ENCODE data around the gene KIAA1958. TPM values are rescaled to one million over a fixed set of nuclear protein-coding genes. Genes with fewer than 3 reads are reported as not detected.

KIAA1958 gene
- polyA plus RNA-seq, 1 of the 3 experiments (the other 2 are of a cell fraction): 1.6 TPM

- no peaks in the 10 kb centered on the region for H3K9me2 ChIP-seq
- peaks cover 0 to 8% of the 10 kb centered on the region in 2 experiments; a peak in 3 of 4 replicates for H3K4me1 ChIP-seq (ENCODE audit: control insufficient read depth in 1 of 2, insufficient read depth in 2 of 2, low read depth in 1 of 2, low read length in 1 of 2)
- H3K4me2 ChIP-seq: no peak overlapping the region
- no peaks in the 10 kb centered on the region for H4K20me1 ChIP-seq (ENCODE audit: insufficient read depth)
- H3K27me3 ChIP-seq (ENCODE audit: insufficient read depth): no peaks in the 10 kb centered on the region
- peaks cover 31% of the 10 kb centered on the region for H3K79me2 ChIP-seq (ENCODE audit: insufficient read depth)
- POLR2A ChIA-PET: no interaction called here
- no peaks in the 10 kb centered on the region for H3K36me3 ChIP-seq (replicated peaks in 1 of 2; ENCODE audit: control insufficient read depth in 1 of 2, insufficient read depth in 2 of 2, low read length in 1 of 2)
- CTCF ChIA-PET: interaction anchor here (0.6 to 0.8 kb wide), 3 partner anchors 16 to 389 kb away, joined by 3 read pairs; partner anchors contain the start of gene KIAA1958
- H2AFZ ChIP-seq (ENCODE audit: low read depth): no peak overlapping the region
- no peak overlapping the region for H3K4me3 ChIP-seq (ENCODE audit: low read depth in 2 of 2, low read length in 1 of 2)
- TF ChIP-seq TAF1 (IDR thresholded peaks at IDR 0.05; ENCODE audit: borderline replicate concordance, low read depth, low read length): no peak
- no peak for TF ChIP-seq SMC3 (IDR thresholded peaks at IDR 0.05; ENCODE audit: low read depth, low read length)
- no peak for TF ChIP-seq MAX (IDR thresholded peaks at IDR 0.05; ENCODE audit: low read depth)
- no peak for TF ChIP-seq NRF1 (IDR thresholded peaks at IDR 0.05; ENCODE audit: low read depth, low read length)
- TF ChIP-seq TCF12 (IDR thresholded peaks at IDR 0.05): no peak
- no peak overlapping the region for H3K27ac ChIP-seq (ENCODE audit: low read depth in 2 of 2, low read length in 1 of 2)
- H3K9ac ChIP-seq: no peak overlapping the region
- no peak for DNase-seq
- no peaks in the 10 kb centered on the region for H3K9me3 ChIP-seq
- WGBS (ENCODE audit: low lambda C conversion rate): 90% methylated on average over 3 of the region's 3 CpGs
- peaks cover 6% of the 10 kb centered on the region for H3F3A ChIP-seq (replicated peaks; ENCODE audit: insufficient read depth)
These were observed 15.7 kb downstream of the KIAA1958 start for GRCh38 chr9:112502175-112502946.

GRCh38 chr9:112503170-112503569, 16.5 kb downstream of the KIAA1958 start:
- H3K9me3 ChIP-seq: no peaks in the 10 kb centered on the region
- H3K9me2 ChIP-seq: no peaks in the 10 kb centered on the region
- WGBS (ENCODE audit: low lambda C conversion rate): 97% methylated on average over 5 of the region's 5 CpGs
- no peaks in the 10 kb centered on the region for H3K36me3 ChIP-seq (replicated peaks in 1 of 2; ENCODE audit: control insufficient read depth in 1 of 2, insufficient read depth in 2 of 2, low read length in 1 of 2)
- H3K4me3 ChIP-seq (ENCODE audit: low read depth in 2 of 2, low read length in 1 of 2): no peak overlapping the region
- CTCF ChIA-PET: interaction anchor here (0.6 kb wide), 1 partner anchor 390 kb away, joined by 3 read pairs; no protein-coding TSS in a partner anchor
- H3K4me1 ChIP-seq (ENCODE audit: control insufficient read depth in 1 of 2, insufficient read depth in 2 of 2, low read depth in 1 of 2, low read length in 1 of 2): peaks cover 0 to under 1% of the 10 kb centered on the region in 2 experiments; a peak in 1 of 4 replicates
- H3K79me2 ChIP-seq (ENCODE audit: insufficient read depth): peaks cover 26% of the 10 kb centered on the region; the same call in 1 of the 2 replicates
- no peak overlapping the region for H3K4me2 ChIP-seq
- H3K27me3 ChIP-seq (ENCODE audit: insufficient read depth): no peaks in the 10 kb centered on the region
- H3K9ac ChIP-seq: no peak overlapping the region
- H3K27ac ChIP-seq (ENCODE audit: low read depth in 2 of 2, low read length in 1 of 2): no peak overlapping the region
- no peak for DNase-seq
- no peaks in the 10 kb centered on the region for H4K20me1 ChIP-seq (ENCODE audit: insufficient read depth)
- H2AFZ ChIP-seq (ENCODE audit: low read depth): no peak overlapping the region
- no peak for TF ChIP-seq POLR2AphosphoS5 (IDR thresholded peaks at IDR 0.05; ENCODE audit: low read depth, low read length)
- peaks cover 6% of the 10 kb centered on the region for H3F3A ChIP-seq (replicated peaks; ENCODE audit: insufficient read depth)
- POLR2A ChIA-PET: no interaction called here

- H3K27ac ChIP-seq (ENCODE audit: low read depth in 2 of 2, low read length in 1 of 2): no peak overlapping the region
- H3K9me2 ChIP-seq: no peaks in the 10 kb centered on the region
- H3K9me3 ChIP-seq: no peaks in the 10 kb centered on the region
- ChIA-PET POLR2A (no interaction called here), CTCF (interaction anchor here (1.0 to 1.2 kb wide), 2 partner anchors 15 to 200 kb away, joined by 3 to 4 read pairs; no protein-coding TSS in a partner anchor)
- no peaks in the 10 kb centered on the region for H4K20me1 ChIP-seq (ENCODE audit: insufficient read depth)
- H3K4me3 ChIP-seq (ENCODE audit: low read depth in 2 of 2, low read length in 1 of 2): no peak overlapping the region
- H3K36me3 ChIP-seq (replicated peaks in 1 of 2; ENCODE audit: control insufficient read depth in 1 of 2, insufficient read depth in 2 of 2, low read length in 1 of 2): no peaks in the 10 kb centered on the region
- peaks cover 0 to 3% of the 10 kb centered on the region in 2 experiments; a peak in 1 of 4 replicates for H3K4me1 ChIP-seq (ENCODE audit: control insufficient read depth in 1 of 2, insufficient read depth in 2 of 2, low read depth in 1 of 2, low read length in 1 of 2)
- peaks cover 6% of the 10 kb centered on the region for H3F3A ChIP-seq (replicated peaks; ENCODE audit: insufficient read depth)
- no peak overlapping the region for H2AFZ ChIP-seq (ENCODE audit: low read depth)
- H3K27me3 ChIP-seq (ENCODE audit: insufficient read depth): no peaks in the 10 kb centered on the region
- 90% methylated on average over 4 of the region's 4 CpGs for WGBS (ENCODE audit: low lambda C conversion rate)
- H3K9ac ChIP-seq: no peak overlapping the region
- H3K4me2 ChIP-seq: no peak overlapping the region
- 0 out of 2 replicates have a peak, but pooled peaks cover 11% of the 10 kb centered on the region for H3K79me2 ChIP-seq (ENCODE audit: insufficient read depth)
- no peak for DNase-seq
- TF ChIP-seq GATA2 (CRISPR knock-in tag; IDR thresholded peaks at IDR 0.05) (no peak), ZBTB33 (IDR thresholded peaks at IDR 0.05; ENCODE audit: borderline replicate concordance, low read depth) (no peak), TEAD4 (IDR thresholded peaks at IDR 0.05; ENCODE audit: borderline replicate concordance, insufficient read depth) (no peak), SMC3 (IDR thresholded peaks at IDR 0.05; ENCODE audit: low read depth, low read length) (no peak), MEF2A (IDR thresholded peaks at IDR 0.05; ENCODE audit: borderline replicate concordance, low read depth) (no peak), SIN3A (IDR thresholded peaks at IDR 0.05; ENCODE audit: borderline replicate concordance, low read depth, low read length) (no peak), GABPA (IDR thresholded peaks at IDR 0.05; ENCODE audit: low read depth) (no peak), RCOR1 (IDR thresholded peaks at IDR 0.05; ENCODE audit: low read length) (no peak), YY1 (IDR thresholded peaks at IDR 0.05; ENCODE audit: low read depth) (no peak), CTCF (IDR thresholded peaks at IDR 0.05) (no peak)
- TF ChIP-seq, protein P1, sequence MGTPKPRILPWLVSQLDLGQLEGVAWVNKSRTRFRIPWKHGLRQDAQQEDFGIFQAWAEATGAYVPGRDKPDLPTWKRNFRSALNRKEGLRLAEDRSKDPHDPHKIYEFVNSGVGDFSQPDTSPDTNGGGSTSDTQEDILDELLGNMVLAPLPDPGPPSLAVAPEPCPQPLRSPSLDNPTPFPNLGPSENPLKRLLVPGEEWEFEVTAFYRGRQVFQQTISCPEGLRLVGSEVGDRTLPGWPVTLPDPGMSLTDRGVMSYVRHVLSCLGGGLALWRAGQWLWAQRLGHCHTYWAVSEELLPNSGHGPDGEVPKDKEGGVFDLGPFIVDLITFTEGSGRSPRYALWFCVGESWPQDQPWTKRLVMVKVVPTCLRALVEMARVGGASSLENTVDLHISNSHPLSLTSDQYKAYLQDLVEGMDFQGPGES (IDR thresholded peaks at IDR 0.05; ENCODE audit: low read depth, low read length): no peak
These were observed 18.5 kb downstream of the KIAA1958 start for GRCh38 chr9:112505086-112505485.
